Spleen (tissue), 11 donors: ENCODE data around the gene DEFB124. TPM values are rescaled to one million over a fixed set of nuclear protein-coding genes. Genes with fewer than 3 reads are reported as not detected.

ENCODE experiments used
- DNase-seq: peaks from one replicate; pipeline ENCODE4 v3.0.0-alpha.2; 2020
- H3K27ac ChIP-seq, 8 donors: fragments of 200-600 bp; sonication (generic) in 7 of 8; 1 replicate in 4 of 8; 2 replicates in 4 of 8; pipeline versions ENCODE4 v1.5.0 to v1.8.0; 2016 to 2021; ENCODE audit warnings: inconsistent platforms in 4 of 8, mild to moderate bottlenecking in 4 of 8, moderate library complexity in 1 of 8
- H3K27me3 ChIP-seq, 7 donors: fragments of 200-600 bp; sonication (generic) in 6 of 7; replicated peaks in 1 of 7; 1 replicate in 4 of 7; 2 replicates in 3 of 7; pipeline versions ENCODE4 v1.5.0 to v1.8.0; 2016 to 2021; ENCODE audit warnings: inconsistent platforms in 3 of 7, mild to moderate bottlenecking in 1 of 7
- H3K36me3 ChIP-seq, 6 donors: fragments of 200-600 bp; sonication (generic) in 5 of 6; 1 replicate in 4 of 6; 2 replicates in 2 of 6; pipeline versions ENCODE4 v1.5.0 to v1.8.0; 2016 to 2021; ENCODE audit warnings: inconsistent platforms in 2 of 6
- H3K4me1 ChIP-seq, 6 donors: fragments of 200-600 bp; sonication (generic) in 5 of 6; 1 replicate in 3 of 6; 2 replicates in 3 of 6; pipeline versions ENCODE4 v1.5.0 to v1.8.0; 2016 to 2021; ENCODE audit warnings: inconsistent platforms in 3 of 6
- H3K4me3 ChIP-seq, 8 donors: fragments of 200-600 bp; sonication (generic) in 7 of 8; 1 replicate in 4 of 8; 2 replicates in 4 of 8; pipeline versions ENCODE4 v1.5.0 to v1.8.0; 2016 to 2021; ENCODE audit warnings: inconsistent platforms in 4 of 8, mild to moderate bottlenecking in 4 of 8, moderate library complexity in 2 of 8
- H3K9me3 ChIP-seq, 8 donors: fragments of 200-600 bp; sonication (generic) in 7 of 8; 1 replicate in 4 of 8; 2 replicates in 4 of 8; pipeline versions ENCODE4 v1.5.0 to v1.8.0; 2016 to 2021; ENCODE audit warnings: inconsistent platforms in 4 of 8
- CTCF ChIP-seq, 11 experiments: fragments of 200-600 bp in 7 of 11; fragments of 450-650 bp in 4 of 11; sonication (generic) in 4 of 11; IDR thresholded peaks in 8 of 11; conservative IDR thresholded peaks in 3 of 11; 1 replicate in 7 of 11; 2 replicates in 4 of 11; pipeline versions ENCODE4 v1.4.0 to v1.8.0; 2016 to 2021; ENCODE audit warnings: antibody characterized with exemption in 11 of 11, inconsistent platforms in 4 of 11, mild to moderate bottlenecking in 1 of 11
- POLR2A ChIP-seq, 3 donors: fragments of 450-650 bp; IDR thresholded peaks; one replicate each; pipeline ENCODE4 v1.5.1; 2017; ENCODE audit warnings: antibody characterized with exemption in 3 of 3, mild to moderate bottlenecking in 1 of 3
- POLR2AphosphoS5 ChIP-seq, 3 donors: sonication (generic); formaldehyde crosslinking; IDR thresholded peaks; one replicate each; pipeline ENCODE4 v1.5.1; 2017; ENCODE audit warnings: antibody characterized with exemption in 3 of 3
- WGBS, 5 donors: extraction: QIAGEN DNeasy Blood & Tissue Kit in 3 of 5; methylation state at CpG; one replicate each; pipeline versions ENCODE4 v1.1.5 to v1.1.7; 2013 to 2018; 5-methylcytosine and 5-hydroxymethylcytosine counted together
- intact Hi-C: fragments of 100-400 bp; cut with DNase I; formaldehyde crosslinking; loops from one replicate; pipeline ENCODE4 v1.15.0; 2023; ENCODE audit warnings: low total_unique reads
- polyA plus RNA-seq, 3 donors: library from polyadenylated mRNA; stranded (reverse); fragments of 200-250 nt; gene quantifications; one replicate each; pipeline ENCODE4 v1.2.1, GENCODE V29; 2013
- total RNA-seq, 7 donors: library from RNA; depleted of rRNA in 3 of 7; stranded (reverse); fragments of >200 nt in 3 of 7; fragmentation: NEBNext Ultra II Directional in 4 of 7; extraction: Animal tissue kit (Norgen Biotek cat#: 25700) in 4 of 7; gene quantifications; one replicate each; pipeline versions ENCODE4 v1.1.0 to v1.2.1, GENCODE V29; 2016 to 2021
- donor health status: healthy with polysubstance abuse.
- donor health status: DM: no; HTN: no; CAD: no; lungs with moderate emphysema.
- donor health status: DM: no; HTN: no; CAD: no.
- donor health status: Bipolar disorder and iron deficiency.
- donor health status: healthy.
- donor health status: DM: no; HTN: no; CAD: no.
- donor health status: DM: yes; HTN: yes; CAD: no.

Gene DEFB124
- total and polyA plus RNA-seq, 10 donors = 0.24 TPM; not detected in 9

GRCh38 chr20:31415653-31416052 lies 59.3 kb downstream of the DEFB124 start:
- H3K4me1 ChIP-seq = no peaks in the 10 kb centered on the region
- no peak overlapping the region for H3K4me3 ChIP-seq
- no peaks in the 10 kb centered on the region for H3K36me3 ChIP-seq
- no peak for DNase-seq
- TF ChIP-seq POLR2A (IDR thresholded peaks at IDR 0.05) (no peak), POLR2AphosphoS5 (IDR thresholded peaks at IDR 0.05) (no peak), CTCF (IDR thresholded peaks at IDR 0.05 in 8 of 11, conservative IDR thresholded peaks at IDR 0.05 in 3 of 11) (no peak)
- WGBS, 5 donors = 85 to 98% (median 93%) methylated on average over 2 of the region's 2 CpGs
- no peaks in the 10 kb centered on the region for H3K9me3 ChIP-seq
- no peak overlapping the region for H3K27ac ChIP-seq
- peaks cover 0 to 22% (median 0%) of the 10 kb centered on the region in 7 donors for H3K27me3 ChIP-seq
- intact Hi-C loops = no loop called here

Other genes with a start within 250 kb of the DEFB124 start
- gene DEFB115, start 217.5 kb downstream of the DEFB124 start, total RNA-seq = not detected
- not detected for gene DEFB115, start 217.5 kb downstream of the DEFB124 start, polyA plus RNA-seq
- gene DEFB116, start 166.5 kb downstream of the DEFB124 start, total RNA-seq = not detected
- not detected for gene DEFB116, start 166.5 kb downstream of the DEFB124 start, polyA plus RNA-seq
- not detected for gene DEFB118, start 106.5 kb downstream of the DEFB124 start, total RNA-seq
- not detected for gene DEFB118, start 106.5 kb downstream of the DEFB124 start, polyA plus RNA-seq
- not detected for gene DEFB119, start 84.5 kb downstream of the DEFB124 start, total RNA-seq
- not detected for gene DEFB119, start 84.5 kb downstream of the DEFB124 start, polyA plus RNA-seq
- gene DEFB121, start 68.9 kb downstream of the DEFB124 start, total RNA-seq = not detected
- gene DEFB121, start 68.9 kb downstream of the DEFB124 start, polyA plus RNA-seq = not detected
- gene DEFB123, start 34.5 kb downstream of the DEFB124 start, total RNA-seq = not detected
- not detected for gene DEFB123, start 34.5 kb downstream of the DEFB124 start, polyA plus RNA-seq
- gene REM1, start 161 bp upstream of the DEFB124 start, total RNA-seq = 1 to 10 TPM in 6 of 7 donors, under 1 TPM in 1; 0.79 to 8.1 (median 1.7) TPM
- gene REM1, start 161 bp upstream of the DEFB124 start, polyA plus RNA-seq = 1 to 10 TPM; 1.2 to 1.6 (median 1.4) TPM
- gene HM13, start 39.3 kb upstream of the DEFB124 start, total RNA-seq = 100 to 1,000 TPM in 5 of 7 donors, 10 to 100 TPM in 2; 66.7 to 122 (median 104) TPM
- gene HM13, start 39.3 kb upstream of the DEFB124 start, polyA plus RNA-seq = 100 to 1,000 TPM in 1 of 3 donors, 10 to 100 TPM in 2; 62.1 to 105 (median 67.6) TPM
- gene ID1, start 130.2 kb upstream of the DEFB124 start, total RNA-seq = 100 to 1,000 TPM in 5 of 7 donors, 10 to 100 TPM in 2; 77.1 to 222 (median 124) TPM
- gene ID1, start 130.2 kb upstream of the DEFB124 start, polyA plus RNA-seq = 100 to 1,000 TPM in 2 of 3 donors, 10 to 100 TPM in 1; 47.6 to 131 (median 122) TPM
- 1 to 10 TPM in 3 of 7 donors, not detected in 4; 1.1 to 1.5 (median 1.5) TPM for gene COX4I2, start 162.8 kb upstream of the DEFB124 start, total RNA-seq
- 1 to 10 TPM; 1.9 to 4.6 (median 2.0) TPM for gene COX4I2, start 162.8 kb upstream of the DEFB124 start, polyA plus RNA-seq
- 100 to 1,000 TPM in 4 of 7 donors, 10 to 100 TPM in 3; 70.2 to 167 (median 107) TPM for gene BCL2L1, start 247.7 kb upstream of the DEFB124 start, total RNA-seq
- 10 to 100 TPM; 18.7 to 55.5 (median 22.7) TPM for gene BCL2L1, start 247.7 kb upstream of the DEFB124 start, polyA plus RNA-seq